Epithelial cell of esophagus (primary cell): ENCODE data around the gene LSAMP.
A peak's percentile ranks its signal among the peaks of the same experiment; 100 is the strongest.

ENCODE experiments used
- DNase-seq: peaks from one replicate; pipeline ENCODE4 v3.0.0; 2010; ENCODE audit warnings: low read depth
- H3K4me3 ChIP-seq: 2 replicates; pipeline ENCODE4 v1.5.1; 2011; ENCODE audit warnings: mild to moderate bottlenecking, low read length, control low read depth
- CTCF ChIP-seq: IDR thresholded peaks from 2 replicates; pipeline ENCODE4 v1.5.1; 2011; ENCODE audit warnings: low read depth, mild to moderate bottlenecking, low read length, control low read depth, inconsistent platforms; ENCODE audit not compliant: insufficient read depth; ENCODE audit errors: missing control alignments

LSAMP gene

GRCh38 chr3:115913069-115913686 is 532.1 kb downstream of the LSAMP start:
- peak; percentile 38 for TF ChIP-seq CTCF
- peak; percentile 20 for DNase-seq
- no peak overlapping the region for H3K4me3 ChIP-seq

GRCh38 chr3:115912372-115912771 is 532.9 kb downstream of the LSAMP start:
- TF ChIP-seq CTCF, result no peak
- no peak overlapping the region for H3K4me3 ChIP-seq
- no peak for DNase-seq

DNA sequence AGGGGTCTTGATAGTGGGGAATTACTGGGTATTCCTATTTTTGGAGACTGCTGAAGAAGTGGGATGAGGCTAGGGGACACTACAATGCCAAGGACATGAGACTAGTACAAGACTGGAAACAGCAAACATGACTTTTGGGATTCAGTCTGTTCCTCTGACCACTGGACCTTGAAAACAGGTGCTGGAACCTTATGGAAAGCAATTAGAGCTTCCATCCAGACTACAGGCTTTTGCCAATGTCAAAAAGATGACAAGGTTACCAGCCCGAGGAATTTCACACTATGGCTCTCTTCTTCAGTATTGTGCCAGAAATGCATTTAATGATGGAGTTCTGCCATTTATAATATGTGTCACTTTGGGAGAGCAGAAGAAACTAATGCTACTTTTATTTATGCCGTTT is 539.4 kb downstream of the LSAMP start:
- no peak for TF ChIP-seq CTCF
- H3K4me3 ChIP-seq, result no peak overlapping the region
- DNase-seq, result no peak

DNA sequence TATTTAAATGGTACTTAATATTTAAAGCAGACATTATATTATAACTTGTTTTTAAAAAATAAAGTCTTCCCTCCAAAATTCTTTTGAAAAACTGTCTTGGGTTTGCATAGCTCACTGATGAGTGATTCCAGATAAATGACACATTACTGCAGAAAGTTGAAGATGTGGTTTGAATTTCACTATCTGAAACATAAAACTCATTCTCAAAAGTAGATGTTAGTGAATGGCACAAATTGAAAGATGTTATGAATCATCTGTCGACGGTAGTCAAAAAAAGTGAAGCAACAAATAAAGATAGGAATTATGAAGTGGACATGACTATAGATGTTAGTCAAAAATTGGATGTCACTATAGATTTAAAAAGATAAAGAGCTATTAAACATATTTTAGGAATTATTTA is 541.4 kb downstream of the LSAMP start:
- no peak overlapping the region for H3K4me3 ChIP-seq
- DNase-seq, result no peak
- no peak for TF ChIP-seq CTCF

- no peak overlapping the region for H3K4me3 ChIP-seq
- TF ChIP-seq CTCF, result no peak
- no peak for DNase-seq
Observed at GRCh38 chr3:115901008-115901407, 544.3 kb downstream of the LSAMP start.

DNA sequence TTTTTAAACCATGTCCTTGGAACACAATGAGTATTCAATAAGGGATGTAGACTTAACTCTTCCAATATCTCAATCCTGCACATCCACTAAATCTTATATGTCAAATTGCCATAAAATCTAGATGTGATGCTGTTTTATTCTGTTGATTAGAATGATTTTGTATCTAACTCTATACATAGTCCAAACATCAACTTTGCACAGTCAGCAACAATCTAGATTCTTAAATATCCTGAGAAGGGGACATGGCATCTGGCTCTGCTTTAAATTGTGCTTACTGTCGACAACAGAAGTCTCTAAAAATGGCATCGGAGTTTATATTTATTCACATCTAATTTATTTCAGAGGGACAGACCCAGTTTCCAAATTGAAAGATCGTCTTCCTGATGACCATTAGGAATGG is 545.8 kb downstream of the LSAMP start:
- DNase-seq, result no peak
- TF ChIP-seq CTCF, result no peak
- no peak overlapping the region for H3K4me3 ChIP-seq
